ENCODE measurements around the gene HNRNPUL1.

The HNRNPUL1 gene

DNA sequence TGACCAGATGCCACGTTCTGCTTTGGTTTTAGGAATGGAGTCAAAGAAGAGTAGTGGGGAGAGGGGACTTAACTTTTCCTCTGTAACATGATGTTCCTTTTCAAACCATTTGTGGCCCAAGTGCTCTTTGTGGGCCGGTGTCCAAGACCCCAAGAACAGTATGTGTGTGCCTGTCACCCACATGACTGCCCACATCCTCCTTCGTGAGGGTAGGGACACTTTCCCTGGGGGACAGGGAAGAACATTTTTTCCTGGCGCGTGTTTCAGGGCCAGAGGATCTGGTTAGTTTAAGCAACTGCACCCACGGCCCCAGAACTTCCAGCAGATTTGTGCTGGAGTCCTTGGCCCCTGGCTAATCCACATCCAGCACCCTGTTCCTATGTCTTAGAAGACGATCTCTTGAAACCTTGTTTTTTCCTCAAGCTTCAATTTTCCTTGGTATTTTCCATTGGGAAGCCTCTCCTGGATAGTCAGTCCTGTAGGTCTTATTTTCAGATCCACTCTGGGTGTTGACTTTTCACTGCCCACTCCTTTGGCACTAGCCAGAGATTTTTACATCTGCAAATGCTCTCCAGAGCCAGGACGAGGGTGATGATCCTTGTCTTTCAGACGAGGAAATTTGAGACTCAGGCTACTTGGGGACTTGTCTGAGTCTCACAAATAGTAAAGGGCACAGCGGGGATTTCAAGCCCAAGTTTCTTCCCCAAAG, 35.0 kb downstream of the HNRNPUL1 start:
- Histone ChIP-seq H3K27me3 (replicated peaks; ENCODE audit: control insufficient read depth, insufficient read depth, low read length) (no peaks in the 10 kb centered on the region), H3K36me3 (ENCODE audit: control insufficient read depth, insufficient read depth, low read length) (peaks cover 39% of the 10 kb centered on the region), H3K4me3 (replicated peaks; ENCODE audit: low read depth, low read length) (no peak overlapping the region)
- TF ChIP-seq, protein P1, sequence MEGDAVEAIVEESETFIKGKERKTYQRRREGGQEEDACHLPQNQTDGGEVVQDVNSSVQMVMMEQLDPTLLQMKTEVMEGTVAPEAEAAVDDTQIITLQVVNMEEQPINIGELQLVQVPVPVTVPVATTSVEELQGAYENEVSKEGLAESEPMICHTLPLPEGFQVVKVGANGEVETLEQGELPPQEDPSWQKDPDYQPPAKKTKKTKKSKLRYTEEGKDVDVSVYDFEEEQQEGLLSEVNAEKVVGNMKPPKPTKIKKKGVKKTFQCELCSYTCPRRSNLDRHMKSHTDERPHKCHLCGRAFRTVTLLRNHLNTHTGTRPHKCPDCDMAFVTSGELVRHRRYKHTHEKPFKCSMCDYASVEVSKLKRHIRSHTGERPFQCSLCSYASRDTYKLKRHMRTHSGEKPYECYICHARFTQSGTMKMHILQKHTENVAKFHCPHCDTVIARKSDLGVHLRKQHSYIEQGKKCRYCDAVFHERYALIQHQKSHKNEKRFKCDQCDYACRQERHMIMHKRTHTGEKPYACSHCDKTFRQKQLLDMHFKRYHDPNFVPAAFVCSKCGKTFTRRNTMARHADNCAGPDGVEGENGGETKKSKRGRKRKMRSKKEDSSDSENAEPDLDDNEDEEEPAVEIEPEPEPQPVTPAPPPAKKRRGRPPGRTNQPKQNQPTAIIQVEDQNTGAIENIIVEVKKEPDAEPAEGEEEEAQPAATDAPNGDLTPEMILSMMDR (IDR thresholded peaks at IDR 0.05; ENCODE audit: insufficient read depth, low read length, poor library complexity, severe bottlenecking) = no peak
- no peak for DNase-seq (ENCODE audit: extremely low read depth, insufficient read length)

DNA sequence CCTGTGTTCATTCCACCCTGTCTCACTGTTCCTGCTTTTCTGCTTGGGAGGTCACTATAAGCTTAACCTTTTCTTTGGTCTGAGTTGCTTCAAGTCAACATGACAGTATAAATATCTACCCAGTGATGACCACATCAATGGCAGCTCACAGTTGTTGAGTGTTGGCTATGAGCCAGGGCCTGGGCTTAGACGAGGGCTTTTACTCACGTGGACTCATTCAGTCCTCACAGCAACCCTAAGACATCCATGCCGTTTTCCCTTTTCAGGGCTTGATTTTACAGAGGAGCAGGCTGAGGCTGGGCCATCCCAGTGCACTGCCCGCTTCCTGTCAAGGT, 35.5 kb downstream of the HNRNPUL1 start:
- H3K4me3 ChIP-seq (replicated peaks; ENCODE audit: low read depth, low read length) = no peak overlapping the region
- DNase-seq (ENCODE audit: extremely low read depth, insufficient read length) = no peak
- no peaks in the 10 kb centered on the region for H3K27me3 ChIP-seq (replicated peaks; ENCODE audit: control insufficient read depth, insufficient read depth, low read length)
- TF ChIP-seq, protein P1 (IDR thresholded peaks at IDR 0.05; ENCODE audit: insufficient read depth, low read length, poor library complexity, severe bottlenecking) = no peak
- peaks cover 36% of the 10 kb centered on the region for H3K36me3 ChIP-seq (ENCODE audit: control insufficient read depth, insufficient read depth, low read length)

DNA sequence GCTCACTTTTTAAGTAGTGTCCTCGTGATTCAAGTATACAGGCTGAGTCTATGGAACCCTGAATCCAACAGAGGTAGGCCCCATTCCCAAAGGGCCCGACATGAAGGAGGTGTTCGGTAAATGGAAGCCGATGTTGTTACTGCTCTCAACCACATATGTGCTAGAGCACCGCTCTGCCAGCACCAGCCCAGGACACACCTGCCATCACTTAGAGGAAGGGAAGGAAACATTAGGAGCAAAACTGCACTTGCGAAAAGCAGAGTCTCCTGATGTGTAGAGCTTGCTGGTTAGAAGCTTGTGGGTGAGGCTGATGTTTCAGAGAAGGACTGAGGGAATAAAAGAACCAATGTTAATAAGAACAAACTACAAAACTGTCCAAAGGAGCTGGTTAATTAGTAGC, 36.4 kb downstream of the HNRNPUL1 start:
- no peaks in the 10 kb centered on the region for H3K27me3 ChIP-seq (replicated peaks; ENCODE audit: control insufficient read depth, insufficient read depth, low read length)
- no peak overlapping the region for H3K4me3 ChIP-seq (replicated peaks; ENCODE audit: low read depth, low read length)
- DNase-seq (ENCODE audit: extremely low read depth, insufficient read length) = no peak
- TF ChIP-seq, protein P1 (IDR thresholded peaks at IDR 0.05; ENCODE audit: insufficient read depth, low read length, poor library complexity, severe bottlenecking) = no peak
- H3K36me3 ChIP-seq (ENCODE audit: control insufficient read depth, insufficient read depth, low read length) = peaks cover 34% of the 10 kb centered on the region

DNA sequence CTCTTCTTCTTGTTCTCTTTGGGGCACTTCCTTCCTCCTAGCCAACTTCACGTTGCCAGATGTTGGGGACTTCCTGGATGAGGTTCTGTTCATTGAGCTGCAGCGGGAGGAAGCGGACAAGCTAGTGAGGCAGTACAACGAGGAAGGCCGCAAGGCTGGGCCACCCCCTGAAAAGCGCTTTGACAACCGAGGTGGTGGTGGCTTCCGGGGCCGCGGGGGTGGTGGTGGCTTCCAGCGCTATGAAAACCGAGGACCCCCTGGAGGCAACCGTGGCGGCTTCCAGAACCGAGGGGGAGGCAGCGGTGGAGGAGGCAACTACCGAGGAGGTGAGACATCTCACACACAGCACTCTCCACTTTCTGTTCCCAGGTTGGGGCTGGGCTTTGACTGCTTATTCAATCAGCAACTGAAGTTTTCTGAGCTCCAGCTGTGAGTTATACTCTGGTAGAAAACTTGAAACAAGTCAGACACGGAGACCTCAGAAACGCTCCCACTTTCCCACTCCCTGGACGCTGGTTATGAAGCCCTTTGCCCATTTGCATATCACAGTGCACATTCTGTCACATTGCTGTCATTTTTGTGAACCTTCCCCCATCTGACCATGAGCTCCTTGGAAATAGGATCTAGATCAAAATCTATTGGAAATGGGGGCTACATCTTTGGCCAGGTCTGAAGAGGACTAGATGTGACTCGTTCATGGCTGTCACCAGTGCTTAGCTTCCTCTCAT, 38.6 kb downstream of the HNRNPUL1 start:
- H3K36me3 ChIP-seq (ENCODE audit: control insufficient read depth, insufficient read depth, low read length) = peaks cover 36% of the 10 kb centered on the region

DNA sequence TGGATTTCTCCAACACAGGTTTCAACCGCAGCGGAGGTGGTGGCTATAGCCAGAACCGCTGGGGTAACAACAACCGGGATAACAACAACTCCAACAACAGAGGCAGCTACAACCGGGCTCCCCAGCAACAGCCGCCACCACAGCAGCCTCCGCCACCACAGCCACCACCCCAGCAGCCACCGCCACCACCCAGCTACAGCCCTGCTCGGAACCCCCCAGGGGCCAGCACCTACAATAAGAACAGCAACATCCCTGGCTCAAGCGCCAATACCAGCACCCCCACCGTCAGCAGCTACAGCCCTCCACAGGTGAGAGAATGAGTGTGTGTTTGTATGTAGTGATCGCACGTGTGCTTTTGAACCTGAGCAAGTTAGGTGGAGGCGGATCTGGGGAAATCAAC, 39.8 kb downstream of the HNRNPUL1 start:
- no peak for DNase-seq (ENCODE audit: extremely low read depth, insufficient read length)
- TF ChIP-seq, protein P1 (IDR thresholded peaks at IDR 0.05; ENCODE audit: insufficient read depth, low read length, poor library complexity, severe bottlenecking) = no peak
- no peaks in the 10 kb centered on the region for H3K27me3 ChIP-seq (replicated peaks; ENCODE audit: control insufficient read depth, insufficient read depth, low read length)
- H3K36me3 ChIP-seq (ENCODE audit: control insufficient read depth, insufficient read depth, low read length) = peaks cover 34% of the 10 kb centered on the region
- no peak overlapping the region for H3K4me3 ChIP-seq (replicated peaks; ENCODE audit: low read depth, low read length)

More for the DNA sequence above, 38.6 kb downstream of the HNRNPUL1 start:
- Histone ChIP-seq H3K4me3 (replicated peaks; ENCODE audit: low read depth, low read length) (peak overlapping the region; percentile 10; the same call in 1 of the 2 replicates), H3K27me3 (replicated peaks; ENCODE audit: control insufficient read depth, insufficient read depth, low read length) (no peaks in the 10 kb centered on the region)
- DNase-seq (ENCODE audit: extremely low read depth, insufficient read length) = peak; percentile 77
- TF ChIP-seq, protein P1 (IDR thresholded peaks at IDR 0.05; ENCODE audit: insufficient read depth, low read length, poor library complexity, severe bottlenecking) = no peak

Data from GM06990 (cell line).